ENCODE measurements around the gene ITGB1BP1.

GRCh38 chr2:9359463-9359862 lies 63.9 kb downstream of the ITGB1BP1 start:
- TF ChIP-seq CTCF (IDR thresholded peaks at IDR 0.05) = no peak
- no peak for TF ChIP-seq POLR2AphosphoS5 (IDR thresholded peaks at IDR 0.05)

All from prostate gland (tissue), 2 donors.